KOPT-K1 (cell line): ENCODE data around the gene FBXL15.

Experiments used
- H3K27ac ChIP-seq: fragments of 200-600 bp; sonication (generic); 2 replicates; pipeline ENCODE4 v1.5.1; 2016; ENCODE audit warnings: antibody characterized with exemption, mild to moderate bottlenecking, low read depth, low read length; ENCODE audit not compliant: poor library complexity, severe bottlenecking
- H3K36me3 ChIP-seq: fragments of 200-600 bp; sonication (generic); 2 replicates; pipeline ENCODE4 v1.5.1; 2017; ENCODE audit warnings: antibody characterized with exemption, mild to moderate bottlenecking, low read length, moderate library complexity; ENCODE audit not compliant: insufficient read depth
- H3K9me3 ChIP-seq: fragments of 200-600 bp; sonication (generic); 2 replicates; pipeline ENCODE4 v1.5.1; 2017; ENCODE audit warnings: antibody characterized with exemption, low read length, mild to moderate bottlenecking; ENCODE audit not compliant: insufficient read depth, poor library complexity, severe bottlenecking

FBXL15 gene

DNA sequence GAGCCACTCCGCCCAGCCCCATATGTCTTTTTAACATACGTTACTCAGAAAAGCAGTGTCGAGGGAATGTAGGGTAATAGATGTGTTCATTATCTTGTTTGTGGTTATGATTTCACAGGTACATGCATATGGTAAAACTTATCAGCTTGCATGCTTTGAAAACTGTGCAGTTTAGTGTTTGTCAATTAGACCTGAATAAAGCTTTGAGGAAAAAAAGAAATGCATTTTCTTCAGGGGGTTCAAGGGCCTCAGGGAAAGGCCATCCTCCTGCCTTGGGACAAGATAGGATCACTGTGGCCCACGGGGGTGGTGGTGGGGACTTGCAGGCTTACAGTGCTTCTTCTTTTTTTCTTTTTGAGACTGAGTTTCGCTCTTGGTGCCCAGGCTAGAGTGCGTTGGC lies 46.7 kb downstream of the FBXL15 start:
- Histone ChIP-seq H3K27ac (no peak overlapping the region), H3K9me3 (no peaks in the 10 kb centered on the region), H3K36me3 (peaks cover 6% of the 10 kb centered on the region; the same call in 1 of the 2 replicates)

DNA sequence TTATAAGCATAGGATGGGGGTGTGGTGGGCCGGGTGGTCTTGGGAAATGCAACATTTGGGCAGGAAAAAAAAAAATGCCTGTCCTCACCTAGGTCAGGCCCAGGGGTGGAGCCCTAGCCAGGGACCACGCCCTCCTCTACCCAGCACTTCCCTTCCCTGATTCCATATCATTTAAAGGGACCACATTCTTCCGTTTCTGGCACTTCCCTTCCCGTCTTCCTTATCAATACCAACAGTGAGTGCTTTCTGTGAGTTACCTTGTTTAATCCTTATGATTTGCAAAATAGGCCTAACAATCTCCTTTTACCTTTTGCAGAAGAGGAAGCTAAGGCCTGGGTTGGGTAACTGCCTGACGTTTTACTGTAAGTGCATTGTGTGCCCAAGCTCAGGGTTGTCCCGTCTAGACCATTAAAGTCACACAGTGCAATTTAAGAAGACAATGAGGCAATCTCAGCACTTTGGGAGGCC lies 47.4 kb downstream of the FBXL15 start:
- H3K36me3 ChIP-seq: peaks cover 6% of the 10 kb centered on the region; the same call in 1 of the 2 replicates
- no peaks in the 10 kb centered on the region for H3K9me3 ChIP-seq
- H3K27ac ChIP-seq: no peak overlapping the region

DNA sequence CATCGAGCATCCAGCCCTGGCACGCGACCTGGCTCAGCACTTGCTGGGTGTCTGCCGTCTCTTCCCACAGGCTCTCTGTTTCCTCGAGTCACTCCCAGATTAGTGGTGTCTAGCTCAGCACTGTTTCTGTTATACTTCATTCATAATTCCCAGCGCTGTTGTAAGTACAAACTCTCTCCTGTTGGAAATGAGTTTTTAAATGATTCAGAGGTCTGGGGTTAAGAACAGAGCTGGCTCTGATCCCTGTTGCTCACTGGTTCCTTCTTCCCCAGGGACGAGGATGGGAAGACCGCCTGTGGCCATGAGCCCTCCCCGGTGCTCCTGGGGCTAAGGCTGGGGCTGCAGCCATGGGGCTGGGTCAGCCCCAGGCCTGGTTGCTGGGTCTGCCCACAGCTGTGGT lies 48.0 kb downstream of the FBXL15 start:
- Histone ChIP-seq H3K9me3 (no peaks in the 10 kb centered on the region), H3K36me3 (peaks cover 6% of the 10 kb centered on the region; the same call in 1 of the 2 replicates), H3K27ac (no peak overlapping the region)

GRCh38 chr10:102470579-102471546 lies 50.2 kb downstream of the FBXL15 start:
- no peaks in the 10 kb centered on the region for H3K9me3 ChIP-seq
- peaks cover 6% of the 10 kb centered on the region; the same call in 1 of the 2 replicates for H3K36me3 ChIP-seq
- H3K27ac ChIP-seq: no peak overlapping the region
